Activated CD4-positive, alpha-beta T cell treated with anti-CD3 and anti-CD28 coated beads for 48 hours (primary cell): Measurements from ENCODE around the gene CTH.
A peak's percentile ranks its signal among the peaks of the same experiment; 100 is the strongest.
"Not testable (repeated sequence)": the region's sequence is repeated elsewhere in the genome, so short reads cannot be mapped to it uniquely, and the experiment has no call there.

Experiments
- DNase-seq: peaks from one replicate; pipeline ENCODE4 v3.0.0-alpha.2; 2020

The CTH gene

GRCh38 chr1:70411360-70411844 is 334 bp downstream of the CTH start:
- DNase-seq = no peak

- DNase-seq = no peak
Observed at GRCh38 chr1:70415882-70416281, 4.8 kb downstream of the CTH start.

GRCh38 chr1:70418973-70419734 is 8.1 kb downstream of the CTH start:
- DNase-seq = not testable (repeated sequence)

- no peak for DNase-seq
Observed at GRCh38 chr1:70420320-70420719, 9.3 kb downstream of the CTH start.

- no peak for DNase-seq
Observed at GRCh38 chr1:70426154-70427131, 15.4 kb downstream of the CTH start.

- no peak for DNase-seq
Observed at GRCh38 chr1:70427976-70428375, 16.9 kb downstream of the CTH start.

GRCh38 chr1:70429219-70429618 is 18.2 kb downstream of the CTH start:
- no peak for DNase-seq

- no peak for DNase-seq
Observed at GRCh38 chr1:70429757-70430156, 18.7 kb downstream of the CTH start.

- DNase-seq = no peak
Observed at GRCh38 chr1:70431317-70431716, 20.2 kb downstream of the CTH start.

GRCh38 chr1:70431874-70432273 is 20.8 kb downstream of the CTH start:
- DNase-seq = no peak

GRCh38 chr1:70434253-70434859 is 23.3 kb downstream of the CTH start:
- no peak for DNase-seq

GRCh38 chr1:70436622-70437251 is 25.7 kb downstream of the CTH start:
- no peak for DNase-seq

- no peak for DNase-seq
Observed at GRCh38 chr1:70438529-70438928, 27.5 kb downstream of the CTH start.

- no peak for DNase-seq
Observed at GRCh38 chr1:70440642-70441391, 29.7 kb downstream of the CTH start.

GRCh38 chr1:70441392-70442035 is 30.4 kb downstream of the CTH start:
- no peak for DNase-seq

- DNase-seq = no peak
Observed at GRCh38 chr1:70442490-70442889, 31.4 kb downstream of the CTH start.

GRCh38 chr1:70443739-70444138 is 32.7 kb downstream of the CTH start:
- DNase-seq = no peak

GRCh38 chr1:70449049-70449448 is 38.0 kb downstream of the CTH start:
- DNase-seq = no peak

- peak; percentile 54 for DNase-seq
Observed at GRCh38 chr1:70452164-70452939, 41.3 kb downstream of the CTH start.

- DNase-seq = no peak
Observed at GRCh38 chr1:70455291-70455690, 44.2 kb downstream of the CTH start.

GRCh38 chr1:70458131-70458530 is 47.1 kb downstream of the CTH start:
- DNase-seq = no peak
